Ascending aorta (tissue), 2 donors: Measurements from ENCODE around the gene RSU1. TPM values are rescaled to one million over a fixed set of nuclear protein-coding genes. Genes with fewer than 3 reads are reported as not detected.

ENCODE experiments used
- DNase-seq, 2 donors: peaks; one replicate each; pipeline ENCODE4 v3.0.0-alpha.2; 2019; ENCODE audit warnings: low spot score in 2 of 2
- H3K27ac ChIP-seq, 2 donors: fragments of 200-600 bp; sonication (generic); one replicate each; pipeline ENCODE4 v1.5.1; 2016 to 2017; ENCODE audit warnings: mild to moderate bottlenecking in 1 of 2
- H3K27me3 ChIP-seq: fragments of 200-600 bp; sonication (generic); one replicate; pipeline ENCODE4 v1.5.1; 2017
- H3K36me3 ChIP-seq, 2 donors: fragments of 200-600 bp; sonication (generic); one replicate each; pipeline ENCODE4 v1.5.1; 2016
- H3K4me1 ChIP-seq, 2 donors: fragments of 200-600 bp; sonication (generic); one replicate each; pipeline ENCODE4 v1.5.1; 2016 to 2017; ENCODE audit warnings: mild to moderate bottlenecking in 1 of 2
- H3K4me3 ChIP-seq, 2 donors: fragments of 200-600 bp; sonication (generic); one replicate each; pipeline ENCODE4 v1.5.1; 2016 to 2017; ENCODE audit warnings: mild to moderate bottlenecking in 1 of 2
- H3K9me3 ChIP-seq, 2 donors: fragments of 200-600 bp; sonication (generic); one replicate each; pipeline ENCODE4 v1.5.1; 2016
- CTCF ChIP-seq, 3 experiments: fragments of 200-600 bp in 2 of 3; fragments of 450-650 bp in 1 of 3; sonication (generic) in 2 of 3; IDR thresholded peaks; one replicate each; pipeline ENCODE4 v1.5.1; 2016 to 2019; ENCODE audit warnings: antibody characterized with exemption in 3 of 3, mild to moderate bottlenecking in 1 of 3, moderate library complexity in 1 of 3
- intact Hi-C: fragments of 100-400 bp; cut with DNase I; formaldehyde crosslinking; loops from one replicate; pipeline ENCODE4 v1.15.1; 2023
- total RNA-seq: library from RNA; depleted of rRNA; stranded (reverse); fragments of >200 nt; gene quantifications from one replicate; pipeline ENCODE4 v1.1.0, GENCODE V29; 2016

The RSU1 gene
- total RNA-seq, 1 donor from 2014 or later: 82.2 TPM

- intact Hi-C loops: loop anchor here (10.0 kb wide), 1 partner anchor 875 kb away; no protein-coding TSS in a partner anchor
- Histone ChIP-seq H3K36me3 (peaks cover 3% of the 10 kb centered on the region in 2 donors), H3K4me3 (no peak overlapping the region), H3K4me1 (no peaks in the 10 kb centered on the region), H3K27ac (no peak overlapping the region), H3K27me3 (no peaks in the 10 kb centered on the region), H3K9me3 (no peaks in the 10 kb centered on the region)
- no peak for DNase-seq
- TF ChIP-seq CTCF (IDR thresholded peaks at IDR 0.05): no peak
Measured at GRCh38 chr10:16779384-16779915, 37.8 kb downstream of the RSU1 start.

GRCh38 chr10:16777473-16778370 is 39.5 kb downstream of the RSU1 start:
- intact Hi-C loops: loop anchor here (10.0 kb wide), 1 partner anchor 873 kb away; no protein-coding TSS in a partner anchor
- no peak overlapping the region for H3K4me3 ChIP-seq
- peak overlapping the region in 1 of 2 donors; percentile 31 for H3K27ac ChIP-seq
- peak; percentile 17 to 77 (median 66) for TF ChIP-seq CTCF (IDR thresholded peaks at IDR 0.05)
- H3K9me3 ChIP-seq: no peaks in the 10 kb centered on the region
- H3K27me3 ChIP-seq: no peaks in the 10 kb centered on the region
- peaks cover 3% of the 10 kb centered on the region in 2 donors for H3K36me3 ChIP-seq
- no peaks in the 10 kb centered on the region for H3K4me1 ChIP-seq
- no peak for DNase-seq

- H3K4me3 ChIP-seq: no peak overlapping the region
- no peaks in the 10 kb centered on the region for H3K4me1 ChIP-seq
- no peak overlapping the region for H3K27ac ChIP-seq
- H3K27me3 ChIP-seq: no peaks in the 10 kb centered on the region
- no peak for DNase-seq
- no peak for TF ChIP-seq CTCF (IDR thresholded peaks at IDR 0.05)
- intact Hi-C loops: loop anchor here (10.0 kb wide), 1 partner anchor 872 kb away; no protein-coding TSS in a partner anchor
- no peaks in the 10 kb centered on the region for H3K9me3 ChIP-seq
- H3K36me3 ChIP-seq: peaks cover 3% of the 10 kb centered on the region in 2 donors
Measured at GRCh38 chr10:16776896-16777295, 40.3 kb downstream of the RSU1 start.

- H3K27ac ChIP-seq: no peak overlapping the region
- H3K4me1 ChIP-seq: no peaks in the 10 kb centered on the region
- no peak for TF ChIP-seq CTCF (IDR thresholded peaks at IDR 0.05)
- H3K27me3 ChIP-seq: no peaks in the 10 kb centered on the region
- DNase-seq: no peak
- H3K9me3 ChIP-seq: no peaks in the 10 kb centered on the region
- no peak overlapping the region for H3K4me3 ChIP-seq
- intact Hi-C loops: loop anchor here (10.0 kb wide), 1 partner anchor 869 kb away; no protein-coding TSS in a partner anchor
- H3K36me3 ChIP-seq: peaks cover 0 to 2% of the 10 kb centered on the region in 2 donors
Measured at GRCh38 chr10:16773334-16773733, 43.9 kb downstream of the RSU1 start.

GRCh38 chr10:16770670-16771069 is 46.6 kb downstream of the RSU1 start:
- no peak overlapping the region for H3K27ac ChIP-seq
- intact Hi-C loops: loop anchor here (10.0 kb wide), 1 partner anchor 866 kb away; no protein-coding TSS in a partner anchor
- TF ChIP-seq CTCF (IDR thresholded peaks at IDR 0.05): no peak
- H3K4me1 ChIP-seq: no peaks in the 10 kb centered on the region
- H3K36me3 ChIP-seq: no peaks in the 10 kb centered on the region
- no peaks in the 10 kb centered on the region for H3K9me3 ChIP-seq
- H3K27me3 ChIP-seq: no peaks in the 10 kb centered on the region
- DNase-seq: no peak
- H3K4me3 ChIP-seq: no peak overlapping the region
